Dermis microvascular lymphatic vessel endothelial cell (primary cell): ENCODE results near the gene TXK. TPM values are rescaled to one million over a fixed set of nuclear protein-coding genes. Genes with fewer than 3 reads are reported as not detected.
A peak's percentile ranks its signal among the peaks of the same experiment; 100 is the strongest.
"Not testable (repeated sequence)": the region's sequence is repeated elsewhere in the genome, so short reads cannot be mapped to it uniquely, and the experiment has no call there.

ENCODE experiments used
- DNase-seq, 2 donors: peaks; one replicate each; pipeline versions ENCODE4 v3.0.0 to v3.0.0-alpha.2; 2010; ENCODE audit warnings: low read depth in 2 of 2
- total RNA-seq: library from RNA; depleted of rRNA; stranded (reverse); fragments of >200 nt; gene quantifications from 2 replicates; pipeline ENCODE4 v1.2.1, GENCODE V29; 2014

The TXK gene
- total RNA-seq: under 0.01 and 0.13 TPM in 2 replicates

DNA sequence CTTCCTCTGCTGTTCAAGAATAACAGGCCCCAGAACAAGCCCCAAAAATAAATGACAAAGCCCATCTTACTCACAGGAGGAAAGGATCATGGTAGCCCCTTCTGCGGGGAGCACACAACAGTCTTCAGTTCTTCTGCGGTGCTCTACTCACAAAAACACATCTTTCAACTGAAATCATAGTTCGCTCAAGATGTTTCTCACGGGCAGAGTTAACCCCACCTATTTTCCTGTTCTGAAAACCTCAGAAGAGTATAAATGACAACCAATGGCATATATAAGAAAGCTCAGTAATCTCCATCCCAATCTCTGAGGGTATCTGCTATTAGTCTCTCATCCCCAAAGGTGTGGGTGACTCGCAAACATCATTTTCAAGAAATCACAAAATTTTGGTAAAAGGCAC, at the start of gene TXK:
TXK (minus strand) TSS at position 170 of the 400 bp plus-strand sequence; CDS start at position 90, 80 bp downstream.
- DNase-seq: no peak

DNA sequence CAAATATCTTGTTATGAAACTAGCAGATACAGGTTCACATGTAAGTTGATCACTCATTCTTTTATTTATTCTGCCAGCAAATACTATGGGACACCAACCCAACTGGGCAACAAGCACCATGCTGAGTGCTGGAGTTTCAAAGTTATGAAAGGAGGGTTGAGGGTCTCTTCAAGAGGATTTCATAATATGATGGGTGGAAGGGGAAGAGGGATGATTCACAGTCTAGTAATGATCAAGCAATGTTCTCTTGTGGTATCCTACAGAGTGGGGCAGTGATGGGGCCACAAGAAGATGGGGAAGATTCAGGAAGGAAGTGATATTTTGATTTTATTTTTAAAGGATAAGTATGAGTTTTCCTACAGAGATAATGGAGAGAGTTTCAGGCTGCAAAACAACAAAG, 46.2 kb upstream of the TXK start:
- no peak for DNase-seq

DNA sequence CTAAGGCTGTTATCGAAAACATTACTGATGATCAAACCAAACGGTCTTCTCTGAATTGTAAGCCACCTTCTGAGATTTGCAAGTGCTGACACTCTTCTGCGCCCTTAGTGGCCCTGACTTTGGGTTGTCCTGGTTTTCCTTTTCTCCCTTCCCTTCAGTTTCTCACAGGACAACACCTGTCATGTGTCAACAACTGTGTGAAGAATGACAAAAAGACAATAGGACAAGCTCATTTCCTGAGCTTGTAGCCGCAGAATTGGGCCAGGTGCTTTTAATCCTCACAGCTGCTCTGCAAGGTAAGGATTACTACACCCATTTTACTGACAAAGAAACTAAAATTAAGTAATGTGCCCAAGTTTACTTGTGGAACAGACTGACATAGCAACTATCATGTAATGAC, 44.9 kb upstream of the TXK start:
- DNase-seq: no peak

DNA sequence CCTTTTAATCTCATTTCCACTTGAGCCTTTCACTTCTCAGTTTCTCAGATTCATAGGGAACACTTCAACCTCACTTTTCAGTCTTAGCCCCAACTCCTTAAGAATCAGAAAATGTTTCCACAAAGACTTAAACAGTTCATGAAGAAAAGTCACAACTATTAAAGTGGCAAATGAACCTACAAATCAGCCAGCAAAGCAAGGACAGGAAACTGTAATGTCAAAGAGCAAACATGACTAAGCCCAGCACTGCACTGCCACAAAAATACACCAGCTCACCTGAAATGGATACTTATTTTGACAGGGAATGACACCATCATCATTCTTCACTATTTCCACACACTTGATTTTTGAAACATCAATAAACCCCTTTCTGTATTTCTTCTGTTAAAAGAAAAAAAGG, 41.8 kb upstream of the TXK start:
- DNase-seq: peak in 1 of 2 donors; percentile 34

DNA sequence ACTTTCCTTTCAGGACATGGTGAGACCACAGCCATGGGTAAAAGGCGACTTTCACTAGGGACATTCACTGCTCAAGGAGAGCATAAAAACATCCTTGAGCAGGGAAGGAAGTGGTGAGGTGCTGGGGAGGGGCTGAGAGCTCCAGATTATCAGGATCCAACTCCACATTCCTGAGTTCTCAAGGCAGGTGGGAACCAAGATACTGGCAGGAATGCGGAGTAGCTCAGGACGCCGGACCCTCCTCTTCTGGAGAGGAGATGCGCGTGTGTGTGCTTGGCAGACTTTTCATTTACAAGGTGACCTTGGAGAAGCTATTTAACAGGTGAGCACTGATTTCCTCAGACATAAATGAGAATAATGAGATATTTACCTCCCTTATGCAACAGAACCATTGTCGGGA, 41.3 kb upstream of the TXK start:
- DNase-seq: no peak

DNA sequence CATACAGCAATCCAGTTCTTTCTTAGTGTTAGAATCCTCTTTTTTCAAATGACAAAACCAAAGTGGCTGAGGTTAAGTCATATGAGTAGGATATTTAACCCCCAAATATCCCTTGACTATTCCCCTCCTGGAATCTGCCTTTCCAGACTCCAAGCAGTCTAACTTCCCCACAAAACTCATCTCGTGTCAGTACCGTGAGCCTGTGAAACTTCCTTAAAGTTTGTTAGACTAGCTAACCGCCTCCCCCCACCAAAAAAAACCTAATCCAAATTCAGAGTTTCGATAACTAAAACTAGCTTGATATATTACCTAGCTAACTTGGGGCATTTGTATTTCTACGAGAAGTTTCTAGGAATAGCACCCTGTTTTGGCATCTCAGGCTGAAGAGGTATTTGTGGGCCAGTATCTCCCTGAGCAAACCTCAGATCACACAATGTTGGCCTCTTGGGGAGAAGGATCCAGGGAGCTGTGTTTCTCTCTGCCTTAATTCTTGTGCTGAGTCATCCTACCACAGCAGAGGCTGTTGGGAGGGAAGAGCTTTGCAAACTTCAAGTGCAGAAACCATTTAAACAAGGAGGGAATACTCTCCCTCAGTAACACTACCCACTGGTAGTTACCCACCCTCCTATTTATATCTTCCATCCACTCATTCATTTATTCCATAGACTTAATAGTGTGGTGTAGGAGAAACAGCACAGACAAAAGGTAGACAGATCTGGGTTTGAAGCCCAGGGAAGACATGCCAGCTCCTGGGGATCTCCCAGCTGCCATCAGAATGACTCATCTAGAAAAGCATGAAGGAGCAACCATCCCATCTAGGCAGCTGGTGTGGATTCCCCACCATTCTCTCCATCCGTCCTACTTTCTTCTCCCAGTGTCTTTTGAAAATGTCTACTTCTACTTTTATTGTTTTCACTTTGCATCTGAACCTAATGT, 39.3 kb upstream of the TXK start:
- peak in 1 of 2 donors; percentile 9 for DNase-seq

DNA sequence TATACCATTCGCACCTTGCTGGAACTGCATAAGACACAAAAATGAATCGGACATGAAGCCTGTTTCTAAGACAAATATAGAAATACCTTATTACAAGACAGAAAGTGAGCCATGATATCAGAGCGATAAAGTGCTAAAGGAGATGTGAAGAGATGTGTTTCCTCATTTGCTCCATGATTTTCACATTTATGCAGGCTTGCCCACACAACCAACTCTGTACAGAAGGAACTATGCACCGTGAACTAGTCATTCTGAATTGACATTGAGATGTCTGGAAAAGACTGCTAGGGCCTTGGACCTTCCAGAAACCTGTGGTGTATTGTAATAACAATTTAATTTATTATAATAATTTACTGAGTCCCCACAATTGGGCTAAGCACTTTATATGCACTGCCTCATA, 38.6 kb upstream of the TXK start:
- no peak for DNase-seq

DNA sequence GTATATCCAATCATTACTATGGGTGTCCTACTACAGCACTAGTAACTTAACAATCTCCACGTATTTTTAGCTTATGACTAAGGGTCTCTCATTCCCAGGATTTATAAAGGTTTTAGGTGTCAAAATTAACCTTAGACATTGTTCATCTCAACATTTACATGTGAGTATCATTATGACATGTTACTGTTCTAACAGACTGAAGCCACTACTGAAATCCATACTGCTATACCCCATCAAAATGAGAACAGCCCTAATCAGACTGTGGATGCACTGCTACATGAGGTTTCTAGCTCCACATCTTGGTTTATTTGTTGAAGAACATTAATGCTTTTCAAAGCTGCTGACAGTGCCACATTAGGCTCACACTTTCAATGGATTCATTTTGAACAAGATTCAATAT, 35.6 kb upstream of the TXK start:
- DNase-seq: no peak

DNA sequence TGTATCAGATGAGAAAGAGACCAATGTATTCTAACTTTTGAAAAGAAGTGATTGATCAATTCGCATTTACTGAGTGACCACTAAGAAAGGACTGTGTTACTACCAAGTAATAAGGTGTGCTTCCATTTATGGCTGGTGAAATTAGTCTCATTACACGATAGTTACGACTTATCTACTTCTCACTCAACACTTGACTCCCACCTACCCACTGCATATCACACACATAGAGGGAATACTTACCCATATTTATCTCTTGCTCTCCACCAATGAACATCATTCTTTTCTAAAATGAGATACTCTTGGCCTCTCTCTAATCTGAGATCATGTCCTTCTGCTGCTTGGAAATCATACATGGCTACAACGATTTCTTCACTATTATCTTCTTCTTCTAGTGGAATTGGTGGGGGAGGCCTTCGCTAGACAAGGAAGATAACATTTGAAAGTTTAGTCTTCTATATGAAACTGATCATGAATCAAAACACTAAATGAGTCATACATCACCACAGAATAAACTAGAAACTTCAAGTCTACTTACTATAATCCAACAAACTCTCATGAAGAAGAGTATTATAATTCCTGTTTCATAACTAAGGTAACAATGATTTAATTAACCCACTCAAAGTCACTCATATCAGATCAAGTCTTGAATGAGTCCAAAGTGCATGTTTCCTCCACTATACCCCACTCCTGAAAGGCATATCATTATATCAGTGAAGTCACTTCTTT, 33.7 kb upstream of the TXK start:
- no peak for DNase-seq

DNA sequence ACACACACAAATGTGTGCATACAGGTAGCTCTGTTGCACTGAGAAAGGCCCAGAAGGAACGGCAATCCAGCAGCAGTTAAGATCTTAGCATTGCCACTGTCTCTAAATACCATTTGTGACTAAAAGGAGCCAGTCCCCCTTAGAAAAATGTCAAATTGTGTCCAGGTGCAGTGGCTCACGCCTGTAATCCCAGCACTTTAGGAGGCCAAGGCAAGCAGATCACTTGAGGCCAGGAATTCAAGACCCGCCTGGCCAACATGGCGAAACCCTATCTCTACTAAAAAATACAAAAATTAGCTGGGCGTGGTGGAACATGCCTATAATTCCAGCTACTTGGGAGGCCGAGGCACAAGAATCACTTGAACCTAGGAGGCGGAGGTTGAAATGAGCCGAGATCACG, 30.5 kb upstream of the TXK start:
- DNase-seq: not testable (repeated sequence)

DNA sequence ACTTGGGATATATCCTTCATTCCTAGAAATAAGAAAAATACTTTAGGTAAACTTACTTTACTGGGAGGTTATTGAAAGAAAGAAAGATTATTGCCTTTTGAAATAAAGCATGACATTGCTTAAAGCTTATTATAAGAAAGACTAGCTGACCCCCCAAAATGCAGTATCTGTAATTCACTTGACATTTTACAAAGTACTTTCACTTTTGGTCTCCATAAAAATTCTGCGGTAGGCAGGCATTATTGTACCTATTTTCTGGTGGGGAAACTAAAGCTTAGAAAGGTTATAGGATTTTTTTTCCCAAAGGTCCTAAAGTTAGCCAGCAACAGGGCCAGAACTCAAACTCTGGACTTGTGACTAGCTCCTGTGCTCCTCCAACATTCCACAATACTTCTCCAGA, 29.7 kb upstream of the TXK start:
- no peak for DNase-seq

DNA sequence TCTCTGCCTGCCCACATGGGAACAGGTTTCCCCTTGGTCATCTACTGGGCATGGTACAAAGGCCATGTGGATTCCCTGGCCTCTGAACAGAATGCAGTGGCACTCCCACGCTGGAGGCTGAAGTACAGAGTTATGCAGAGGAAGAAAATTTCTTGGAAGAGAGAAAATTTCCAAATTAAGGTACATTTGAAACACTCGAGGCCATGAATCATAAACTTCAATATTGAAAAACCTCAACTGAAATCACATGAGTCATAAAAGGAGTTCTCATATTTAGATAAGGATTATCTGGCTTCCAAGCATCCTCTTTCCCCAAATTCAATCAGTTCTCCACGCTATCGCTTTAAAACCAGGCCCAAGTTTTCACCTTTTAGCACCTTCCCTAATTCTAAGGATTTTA, 28.1 kb upstream of the TXK start:
- DNase-seq: no peak

DNA sequence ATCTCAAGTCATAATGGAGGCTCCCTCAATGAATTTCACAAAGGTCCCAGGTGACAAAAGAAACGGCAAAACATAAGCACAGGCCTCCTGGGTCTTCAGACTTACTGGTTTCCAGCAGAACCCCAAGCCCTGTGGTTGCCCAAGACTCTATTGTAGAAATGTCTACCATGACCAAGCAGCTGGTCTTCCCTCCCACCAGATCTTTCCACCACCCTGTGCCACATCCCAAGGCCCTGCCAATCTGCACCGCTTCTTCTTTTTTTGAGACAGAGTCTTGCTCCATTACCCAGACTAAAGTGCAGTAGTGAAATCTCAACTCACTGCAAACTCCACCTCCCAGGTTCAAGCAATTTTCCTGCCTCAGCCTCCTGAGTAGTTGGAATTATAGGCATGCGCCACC, 23.2 kb upstream of the TXK start:
- no peak for DNase-seq

DNA sequence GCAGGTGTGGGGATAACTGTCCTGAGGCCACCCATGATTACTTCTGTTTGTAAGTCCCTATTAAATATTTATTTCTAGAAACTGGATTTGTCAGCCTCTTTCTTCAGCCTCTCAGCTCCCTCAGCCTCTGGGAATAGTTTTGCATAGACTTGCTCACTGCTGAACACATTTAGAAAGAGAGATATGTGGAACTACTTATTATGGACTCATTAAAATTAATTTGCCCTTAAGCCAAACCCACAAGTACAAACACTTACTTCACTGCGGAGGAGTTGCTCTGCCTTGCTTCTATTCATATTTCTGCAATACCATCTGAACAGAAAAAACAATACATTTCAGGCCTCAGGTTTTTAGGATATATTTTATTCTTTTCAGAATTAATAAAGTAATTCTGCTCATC, 22.4 kb upstream of the TXK start:
- DNase-seq: no peak

DNA sequence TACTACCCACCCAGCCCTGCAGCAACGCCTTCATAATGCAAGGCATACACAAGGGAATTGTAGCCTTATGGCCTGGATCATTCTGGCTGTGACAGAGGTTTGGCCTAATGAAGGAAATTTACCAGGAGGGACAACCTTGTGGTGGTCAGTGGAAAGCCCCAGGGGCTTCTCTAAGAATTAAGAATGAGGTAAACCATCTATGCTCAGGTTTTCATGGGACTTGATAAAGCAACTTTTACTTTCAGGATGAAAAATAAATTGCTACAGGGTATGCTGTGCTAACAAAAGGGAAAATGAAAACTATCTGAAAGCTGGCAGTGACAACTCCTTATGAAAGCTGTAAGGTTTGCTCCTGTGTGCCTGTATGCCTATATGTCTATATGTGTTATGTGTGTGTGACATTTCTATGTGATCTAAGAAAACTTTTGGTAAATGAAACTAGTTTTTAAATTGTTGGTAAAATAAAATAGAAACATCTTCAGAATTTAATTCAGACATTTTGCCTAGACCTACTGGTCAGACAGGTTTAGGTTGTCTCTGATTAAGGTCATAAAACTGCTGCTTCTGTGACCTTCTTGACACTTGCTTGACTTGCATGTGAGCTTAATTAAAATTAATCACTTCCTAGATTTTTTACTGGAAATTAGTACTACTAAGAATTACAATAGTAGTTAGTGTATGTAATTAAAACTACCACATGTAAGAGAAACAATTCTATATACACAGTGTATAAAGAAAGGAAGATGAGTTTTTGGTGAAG, 19.9 kb upstream of the TXK start:
- no peak for DNase-seq

DNA sequence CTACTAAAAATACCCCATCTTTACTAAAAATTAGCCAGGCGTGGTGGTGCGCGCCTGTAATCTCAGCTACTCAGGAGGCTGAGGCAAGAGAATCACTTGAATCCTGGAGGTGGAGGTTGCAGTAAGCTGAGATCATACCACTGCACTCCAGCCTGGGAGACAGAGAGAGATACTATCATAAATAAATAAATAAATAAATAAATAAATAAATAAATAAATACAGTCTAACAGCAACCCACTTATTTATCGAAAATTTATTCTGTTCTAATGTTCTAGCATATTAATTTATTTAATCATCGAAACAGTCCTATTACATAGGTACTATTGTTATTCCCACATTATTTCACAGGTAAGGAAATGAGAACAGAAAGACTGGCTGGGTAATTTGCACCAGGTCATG, 18.2 kb upstream of the TXK start:
- DNase-seq: no peak

DNA sequence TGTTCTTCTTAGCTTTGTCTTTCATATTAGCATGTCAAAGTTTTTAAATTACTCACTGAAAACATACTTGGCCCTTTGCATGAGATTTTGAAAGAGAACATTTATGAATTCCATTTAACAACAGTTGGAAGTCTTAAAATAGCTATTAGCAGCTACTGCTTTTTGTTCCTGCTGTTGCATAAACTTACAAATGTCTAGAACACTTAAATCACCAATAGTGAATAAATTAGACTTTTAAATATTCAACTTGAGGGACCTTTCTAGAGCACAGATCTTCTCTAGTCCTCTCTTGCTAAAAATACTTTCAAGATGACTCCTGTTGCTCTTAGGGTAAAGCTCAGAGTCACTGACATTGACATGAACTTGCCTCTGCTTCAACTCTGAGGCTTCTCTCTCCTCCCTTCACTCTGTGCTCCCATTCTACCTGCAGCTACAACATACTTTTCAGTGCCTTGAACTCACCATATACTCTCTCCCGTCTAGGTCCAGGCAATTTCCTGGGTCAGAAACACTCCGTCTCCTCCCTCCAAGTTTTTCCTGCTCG, 15.8 kb upstream of the TXK start:
- DNase-seq: no peak

DNA sequence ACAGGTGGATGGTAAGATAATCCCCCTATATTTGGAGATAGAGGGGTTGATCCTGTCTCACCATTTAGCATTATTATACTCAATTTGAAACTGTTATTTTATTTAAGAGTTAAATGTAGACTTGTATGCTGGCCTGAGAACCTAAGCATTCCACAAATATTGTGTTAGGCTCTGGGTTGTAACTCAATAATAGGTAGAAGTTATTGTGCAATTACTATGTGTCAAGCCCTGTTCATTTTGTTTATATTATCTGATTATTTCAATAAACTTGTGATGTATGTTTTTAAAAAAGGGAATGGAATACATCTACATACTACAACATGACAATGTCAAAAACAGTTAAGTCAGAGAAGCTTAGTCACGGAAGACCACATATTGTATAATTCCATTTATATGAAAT, 13.6 kb upstream of the TXK start:
- DNase-seq: no peak

DNA sequence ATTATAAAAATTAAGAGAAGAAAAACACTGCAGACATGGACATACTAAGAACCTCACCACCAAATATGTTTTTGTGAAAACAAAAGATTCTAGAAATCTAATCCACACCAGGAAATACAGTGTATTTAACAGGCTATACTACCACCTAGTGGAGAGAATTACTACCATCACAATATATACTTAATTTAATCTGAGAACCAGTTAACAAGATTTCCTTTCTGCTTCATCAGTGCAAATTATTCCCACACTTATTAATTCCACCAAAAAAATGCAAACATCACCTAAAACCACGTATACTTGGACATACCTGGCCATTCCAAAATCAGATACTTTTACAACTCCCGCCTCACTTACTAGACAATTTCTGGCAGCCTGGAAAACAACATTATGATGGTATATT, 7.0 kb upstream of the TXK start:
- peak; percentile 39 to 63 for DNase-seq

DNA sequence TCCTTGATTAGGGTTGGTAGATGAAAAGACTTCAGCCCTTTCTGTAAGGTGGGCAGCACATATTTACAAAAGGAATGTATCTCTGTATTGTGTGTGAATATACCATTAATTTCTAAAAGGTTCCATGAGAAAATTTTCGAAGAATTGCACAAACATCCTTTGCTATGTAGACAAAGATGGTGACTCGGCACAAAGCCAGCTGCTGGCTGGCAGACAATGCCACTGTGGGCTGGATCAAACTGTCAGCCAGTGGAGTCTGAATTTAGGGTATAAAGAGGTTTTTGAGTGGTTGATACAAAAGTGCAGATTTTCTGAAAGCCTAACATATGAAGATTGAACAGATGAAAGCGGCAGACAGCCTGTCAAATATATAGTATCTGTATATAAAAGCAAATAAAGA, 5.6 kb upstream of the TXK start:
- peak; percentile 23 to 63 for DNase-seq

DNA sequence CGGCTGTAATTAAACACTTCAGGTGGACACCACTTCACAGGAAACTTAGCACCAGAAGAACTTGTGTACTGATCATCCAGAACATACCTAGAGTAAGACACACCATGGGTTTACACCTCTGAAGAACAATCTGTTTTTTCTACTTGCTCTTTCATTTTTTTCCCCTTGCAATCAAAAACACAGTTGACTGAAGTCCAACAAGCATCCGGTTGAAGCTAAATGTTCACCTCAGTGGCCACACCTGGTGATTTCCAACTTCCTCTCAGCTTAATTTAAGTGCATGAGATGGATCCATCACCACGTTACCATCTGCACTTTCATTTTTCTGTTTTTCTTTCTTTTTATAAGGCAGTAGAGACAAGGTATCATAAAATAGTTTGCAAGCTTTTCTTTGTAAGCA, 4.9 kb upstream of the TXK start:
- no peak for DNase-seq

DNA sequence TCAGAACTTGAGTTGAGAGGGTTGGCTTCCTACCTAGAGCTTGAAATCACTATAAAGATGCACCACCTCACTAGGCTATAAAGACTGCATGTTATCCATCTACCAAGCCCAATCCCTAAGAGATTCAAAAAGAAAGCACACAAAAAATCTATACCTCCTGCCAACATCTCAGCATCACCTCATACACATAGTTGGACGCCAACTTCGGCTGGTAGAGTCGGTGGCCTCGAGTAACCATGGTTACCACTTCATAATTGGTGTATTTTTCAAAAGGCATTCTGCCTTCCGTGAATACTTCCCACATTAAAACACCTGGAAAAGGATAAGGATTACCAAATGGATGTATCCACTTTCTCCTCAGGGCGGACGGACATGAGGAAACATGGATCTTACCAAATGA, 4.5 kb upstream of the TXK start:
- no peak for DNase-seq
